ENCODE data around the gene DNAJB8. TPM values are rescaled to one million over a fixed set of nuclear protein-coding genes. Genes with fewer than 3 reads are reported as not detected.

Gene DNAJB8
- total and polyA plus RNA-seq, 9 of the 15 experiments (the other 6 are each of a cell fraction or from before 2014, with no cell fraction given): not detected

- TF ChIP-seq ZNF79 (CRISPR knock-in tag; IDR thresholded peaks at IDR 0.05; ENCODE audit: low read depth): no peak
- TF ChIP-seq KDM1A (IDR thresholded peaks at IDR 0.05): no peak
- TF ChIP-seq REST (IDR thresholded peaks at IDR 0.05; ENCODE audit: borderline replicate concordance): peak; percentile 49; the same call in 1 of the 2 replicates
- TF ChIP-seq REST (CRISPR knock-in tag; IDR thresholded peaks at IDR 0.05; ENCODE audit: low read depth): no peak
- TF ChIP-seq CBX8 (IDR thresholded peaks at IDR 0.05; ENCODE audit: borderline replicate concordance, extremely low read depth, low read depth, low read length, poor library complexity, severe bottlenecking): no peak
- no peak for TF ChIP-seq NRF1 (conservative IDR thresholded peaks at IDR 0.05 in 1 of 2, IDR thresholded peaks at IDR 0.05 in 1 of 2)
- no peak for TF ChIP-seq JUND (IDR thresholded peaks at IDR 0.05; ENCODE audit: borderline replicate concordance, low read depth, low read length)
- TF ChIP-seq JUND (tag; IDR thresholded peaks at IDR 0.05; ENCODE audit: borderline replicate concordance, low read depth, low read length): no peak
- no peak for TF ChIP-seq CLOCK (CRISPR knock-in tag; IDR thresholded peaks at IDR 0.05; ENCODE audit: borderline replicate concordance)
- TF ChIP-seq CREB3L1 (IDR thresholded peaks at IDR 0.05; ENCODE audit: borderline replicate concordance, low read depth): no peak
- no peak for TF ChIP-seq STAT5B (CRISPR knock-in tag; IDR thresholded peaks at IDR 0.05)
- TF ChIP-seq GMEB1 (CRISPR knock-in tag; IDR thresholded peaks at IDR 0.05): no peak
- TF ChIP-seq RBM22 (IDR thresholded peaks at IDR 0.05; ENCODE audit: low read depth, low read length, poor library complexity, severe bottlenecking): no peak
Observed at GRCh38 chr3:128438488-128439072, 28.1 kb downstream of the DNAJB8 start (continued).

Measured in K562 (cell line).